Fibroblast of lung (primary cell): ENCODE results near the gene EXOC6.

Experiments used
- CTCF ChIP-seq, 2 donors: IDR thresholded peaks in 1 of 2; conservative IDR thresholded peaks in 1 of 2; 1 replicate in 1 of 2; 2 replicates in 1 of 2; pipeline ENCODE4 v1.5.1; 2011 to 2012; ENCODE audit warnings: low read length in 2 of 2, control low read depth in 1 of 2, inconsistent platforms in 1 of 2, low read depth in 1 of 2, mild to moderate bottlenecking in 1 of 2
- EZH2 ChIP-seq: IDR thresholded peaks from 2 replicates; pipeline ENCODE4 v1.5.1; 2012; ENCODE audit warnings: low read length, control low read depth, mild to moderate bottlenecking; ENCODE audit errors: missing control alignments

DNA sequence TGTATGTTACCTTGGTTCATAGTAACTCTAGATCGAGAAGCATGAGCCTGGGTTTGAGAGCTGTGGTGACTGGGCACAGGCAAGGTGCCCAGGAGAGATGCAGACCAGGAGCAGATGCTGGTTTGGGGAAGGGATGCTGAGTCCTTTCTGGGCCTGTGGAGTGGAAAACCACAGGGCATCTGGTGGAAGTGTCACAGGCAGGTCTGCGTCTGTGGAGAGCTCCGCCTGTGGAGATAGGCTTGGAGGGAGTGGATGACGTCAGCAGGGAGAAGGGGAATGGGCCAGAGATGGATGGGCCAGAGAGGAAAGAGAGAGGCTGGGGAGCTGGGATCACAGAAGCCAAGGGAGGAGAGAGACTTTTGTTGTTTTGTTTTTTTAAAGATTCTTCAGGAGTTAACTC lies 240.1 kb downstream of the EXOC6 start:
- TF ChIP-seq CTCF (conservative IDR thresholded peaks at IDR 0.05 in 1 of 2, IDR thresholded peaks at IDR 0.05 in 1 of 2; ENCODE audit: low read depth in 1 of 2, low read length in 2 of 2) (no peak), EZH2 (no peak)
